PC-9 (cell line): ENCODE measurements around the gene FERMT1. TPM values are rescaled to one million over a fixed set of nuclear protein-coding genes. Genes with fewer than 3 reads are reported as not detected.

Experiments used
- BruUV-seq: library from RNA; stranded (reverse); fragments of 400-500 nt; replicated peaks from 2 replicates; lab custom pipeline; 2021; lab: Mats Ljungman, UMichigan
- CTCF ChIA-PET: fragments of 300-600 bp; sonication (Branson Sonifier 250); formaldehyde crosslinking; loops from one replicate; lab custom pipeline; 2022; ENCODE audit warnings: antibody characterized with exemption; lab: Charles Lee
- POLR2A ChIA-PET: fragments of 300-600 bp; sonication (Branson Sonifier 250); formaldehyde crosslinking; loops from one replicate; lab custom pipeline; 2022; ENCODE audit warnings: antibody characterized with exemption; ENCODE audit not compliant: unreplicated experiment; lab: Charles Lee
- DNase-seq, 2 experiments: peaks; one replicate each; pipeline versions ENCODE4 v3.0.0 to v3.0.0-alpha.2; 2015 to 2022; ENCODE audit warnings: mixed read lengths in 1 of 2
- H2AFZ ChIP-seq: fragments of 200-600 bp; sonication (generic); 2 replicates; pipeline ENCODE4 v1.8.1; 2017; ENCODE audit warnings: antibody characterized with exemption
- H3F3A ChIP-seq: fragments of 200-600 bp; sonication (generic); 2 replicates; pipeline ENCODE4 v1.8.1; 2017; ENCODE audit warnings: antibody characterized with exemption, mild to moderate bottlenecking, low read depth; ENCODE audit not compliant: insufficient read depth
- H3K27ac ChIP-seq: fragments of 200-600 bp; sonication (generic); 2 replicates; pipeline ENCODE4 v1.6.1; 2016; ENCODE audit warnings: mixed run types
- H3K27me3 ChIP-seq: fragments of 200-600 bp; sonication (generic); 2 replicates; pipeline ENCODE4 v1.6.1; 2016; ENCODE audit warnings: low read depth, mixed run types; ENCODE audit not compliant: insufficient read depth
- H3K36me3 ChIP-seq: fragments of 200-600 bp; sonication (generic); 2 replicates; pipeline ENCODE4 v1.6.1; 2016; ENCODE audit warnings: low read depth, mixed run types
- H3K4me1 ChIP-seq: fragments of 200-600 bp; sonication (generic); replicated peaks from 2 replicates; pipeline ENCODE4 v1.6.1; 2016; ENCODE audit warnings: mixed run types; ENCODE audit not compliant: insufficient read depth
- H3K4me2 ChIP-seq: fragments of 200-600 bp; sonication (generic); 2 replicates; pipeline ENCODE4 v1.6.1; 2017; ENCODE audit warnings: mixed run types
- H3K4me3 ChIP-seq: fragments of 200-600 bp; sonication (generic); 2 replicates; pipeline ENCODE4 v1.6.1; 2016; ENCODE audit warnings: mixed run types
- H3K79me2 ChIP-seq: fragments of 200-600 bp; sonication (generic); 2 replicates; pipeline ENCODE4 v1.6.1; 2017; ENCODE audit warnings: low read depth, mixed run types
- H3K9me2 ChIP-seq: fragments of 200-600 bp; sonication (generic); 2 replicates; pipeline ENCODE4 v1.8.1; 2017; ENCODE audit warnings: mild to moderate bottlenecking; ENCODE audit not compliant: insufficient read depth
- H3K9me3 ChIP-seq: fragments of 200-600 bp; sonication (generic); 2 replicates; pipeline ENCODE4 v1.8.1; 2016; ENCODE audit warnings: low read depth; ENCODE audit not compliant: insufficient read depth
- H4K20me1 ChIP-seq: fragments of 200-600 bp; sonication (generic); 2 replicates; pipeline ENCODE4 v1.8.1; 2017; ENCODE audit not compliant: insufficient read depth
- CTCF ChIP-seq: fragments of 200-600 bp; sonication (generic); conservative IDR thresholded peaks from 2 replicates; pipeline ENCODE4 v1.6.1; 2017; ENCODE audit warnings: mixed run types, antibody characterized with exemption, mild to moderate bottlenecking, moderate library complexity
- EZH2 ChIP-seq: fragments of 200-600 bp; sonication (generic); IDR thresholded peaks from 2 replicates; pipeline ENCODE4 v1.8.0; 2017; ENCODE audit warnings: antibody characterized with exemption, low read depth
- intact Hi-C: fragments of 100-400 bp; cut with micrococcal nuclease; formaldehyde crosslinking; loops from one replicate; pipeline ENCODE4 v1.10.0; 2022; ENCODE audit not compliant: unreplicated experiment
- total RNA-seq: library from RNA; stranded (reverse); gene quantifications from 2 replicates; pipeline ENCODE4 v1.2.3, GENCODE V29; 2021

FERMT1 gene
- total RNA-seq, 1 experiment from 2014 or later, result 20.6 TPM

DNA sequence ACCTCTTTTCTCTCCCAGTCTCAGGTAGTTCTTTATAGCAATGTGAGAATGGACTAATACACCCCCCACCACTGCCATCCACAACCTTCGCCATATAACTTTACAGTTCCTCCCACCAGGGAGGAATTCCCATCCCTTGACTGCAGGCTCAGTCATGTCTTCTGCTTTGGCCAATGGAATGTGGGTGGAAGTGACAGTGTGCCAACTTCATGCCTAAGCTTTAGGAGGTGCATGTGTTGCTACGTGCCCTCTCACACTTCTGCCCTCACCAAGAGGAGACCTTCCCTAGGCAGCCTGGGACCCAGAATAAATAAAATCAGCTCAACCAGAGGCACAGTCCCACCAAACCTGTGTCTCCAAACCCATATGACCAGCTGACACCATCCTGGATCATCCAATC is 36.0 kb downstream of the FERMT1 start:
- Histone ChIP-seq H4K20me1 (no peaks in the 10 kb centered on the region), H2AFZ (no peak overlapping the region), H3K79me2 (no peaks in the 10 kb centered on the region), H3F3A (no peaks in the 10 kb centered on the region), H3K9me2 (no peaks in the 10 kb centered on the region), H3K4me3 (no peak overlapping the region), H3K4me1 (no peaks in the 10 kb centered on the region), H3K27me3 (no peaks in the 10 kb centered on the region), H3K4me2 (no peak overlapping the region), H3K9me3 (no peaks in the 10 kb centered on the region), H3K27ac (no peak overlapping the region), H3K36me3 (peaks cover 24% of the 10 kb centered on the region)
- intact Hi-C loops, result no loop called here
- DNase-seq, result no peak
- no peak for TF ChIP-seq EZH2
- no peak for TF ChIP-seq CTCF
- no TSS peak for BruUV-seq
- POLR2A ChIA-PET, result no interaction called here
- CTCF ChIA-PET, result no interaction called here

- Histone ChIP-seq H3K36me3 (peaks cover 20% of the 10 kb centered on the region), H2AFZ (no peak overlapping the region)
Observed at GRCh38 chr20:6083926-6084325, 38.9 kb downstream of the FERMT1 start.

GRCh38 chr20:6081236-6081635 is 41.6 kb downstream of the FERMT1 start:
- Histone ChIP-seq H3K9me2 (no peaks in the 10 kb centered on the region), H4K20me1 (peaks cover 8% of the 10 kb centered on the region; the same call in 1 of the 2 replicates), H3K27ac (no peak overlapping the region), H3K9me3 (no peaks in the 10 kb centered on the region), H3K4me3 (no peak overlapping the region), H3K4me1 (no peaks in the 10 kb centered on the region), H3K36me3 (peaks cover 20% of the 10 kb centered on the region; the same call in 1 of the 2 replicates), H3F3A (no peaks in the 10 kb centered on the region; the same call in 1 of the 2 replicates), H3K27me3 (no peaks in the 10 kb centered on the region), H3K79me2 (no peaks in the 10 kb centered on the region), H2AFZ (no peak overlapping the region), H3K4me2 (no peak overlapping the region)
- POLR2A ChIA-PET, result no interaction called here
- no peak for DNase-seq
- no peak for TF ChIP-seq CTCF
- intact Hi-C loops, result no loop called here
- BruUV-seq, result no TSS peak
- CTCF ChIA-PET, result no interaction called here

More at GRCh38 chr20:6083926-6084325, 38.9 kb downstream of the FERMT1 start:
- Histone ChIP-seq H3K79me2 (no peaks in the 10 kb centered on the region), H4K20me1 (no peaks in the 10 kb centered on the region), H3K4me2 (no peak overlapping the region), H3K9me2 (no peaks in the 10 kb centered on the region), H3K9me3 (no peaks in the 10 kb centered on the region), H3K27me3 (no peaks in the 10 kb centered on the region), H3F3A (no peaks in the 10 kb centered on the region), H3K27ac (no peak overlapping the region), H3K4me3 (no peak overlapping the region), H3K4me1 (no peaks in the 10 kb centered on the region)
- CTCF ChIA-PET, result no interaction called here
- TF ChIP-seq CTCF, result no peak
- no peak for TF ChIP-seq EZH2
- no peak for DNase-seq
- intact Hi-C loops, result no loop called here
- BruUV-seq, result no TSS peak
- POLR2A ChIA-PET, result no interaction called here
